Epidermal melanocyte (primary cell): ENCODE data around the gene NBPF12.
"Not testable (repeated sequence)": the region's sequence is repeated elsewhere in the genome, so short reads cannot be mapped to it uniquely, and the experiment has no call there.

Source experiments
- DNase-seq: peaks from one replicate; pipeline ENCODE4 v3.0.0; 2011; ENCODE audit warnings: low spot score; ENCODE audit not compliant: insufficient read length

NBPF12 gene

DNA sequence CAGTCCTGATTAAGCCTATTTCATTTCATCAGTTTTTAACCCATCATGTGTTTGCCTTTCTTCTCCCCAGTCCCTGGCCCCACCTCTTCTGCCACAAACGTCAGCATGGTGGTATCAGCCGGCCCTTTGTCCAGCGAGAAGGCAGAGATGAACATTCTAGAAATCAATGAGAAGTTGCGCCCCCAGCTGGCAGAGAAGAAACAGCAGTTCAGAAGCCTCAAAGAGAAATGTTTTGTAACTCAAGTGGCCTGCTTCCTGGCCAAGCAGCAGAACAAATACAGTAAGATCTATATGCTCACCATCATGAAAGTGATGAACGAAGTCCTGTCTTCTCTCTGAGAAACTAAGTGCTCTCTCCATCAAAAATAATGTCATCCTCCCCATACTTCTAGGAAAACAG is 34.6 kb downstream of the NBPF12 start:
- DNase-seq = not testable (repeated sequence)

GRCh38 chr1:146985855-146986254 is 47.7 kb downstream of the NBPF12 start:
- DNase-seq = not testable (repeated sequence)

DNA sequence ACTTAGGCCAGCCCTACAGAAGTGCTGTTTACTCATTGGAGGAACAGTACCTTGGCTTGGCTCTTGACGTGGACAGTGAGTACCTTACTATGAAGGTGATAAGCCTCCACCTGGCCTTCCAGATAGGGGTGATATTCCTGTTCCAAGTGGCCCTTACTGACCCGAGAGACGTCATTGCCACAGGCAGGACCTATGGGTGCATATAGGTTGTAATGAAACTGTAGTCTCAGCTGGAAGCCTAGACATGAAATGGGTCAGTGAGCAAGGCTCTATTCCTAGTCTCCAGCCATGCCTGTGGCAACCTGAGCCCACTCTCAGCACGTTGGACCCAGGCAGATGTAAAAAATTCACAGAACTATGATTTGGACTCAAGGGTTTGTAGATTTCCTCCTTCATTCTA is 48.3 kb downstream of the NBPF12 start:
- not testable (repeated sequence) for DNase-seq

GRCh38 chr1:146987502-146987901 is 49.4 kb downstream of the NBPF12 start:
- not testable (repeated sequence) for DNase-seq

DNA sequence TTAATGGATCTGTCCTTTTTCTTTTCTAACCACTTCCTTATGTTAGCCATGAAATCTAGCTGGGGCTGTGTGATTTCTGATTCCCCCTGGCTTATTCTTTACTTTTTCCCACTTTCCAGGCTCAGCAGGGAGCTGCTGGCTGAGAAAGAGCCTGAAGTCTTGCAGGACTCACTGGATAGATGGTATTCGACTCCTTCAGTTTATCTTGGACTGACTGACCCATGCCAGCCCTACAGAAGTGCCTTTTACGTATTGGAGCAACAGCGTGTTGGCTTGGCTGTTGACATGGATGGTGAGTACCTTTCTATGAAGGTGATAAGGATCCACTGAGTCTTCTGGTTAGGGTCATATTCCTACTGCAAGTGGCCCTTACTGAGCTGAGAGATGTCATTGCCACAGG is 51.3 kb downstream of the NBPF12 start:
- not testable (repeated sequence) for DNase-seq

- not testable (repeated sequence) for DNase-seq
Measured at GRCh38 chr1:147008495-147008894, 70.4 kb downstream of the NBPF12 start.

GRCh38 chr1:147026975-147027374 is 88.9 kb downstream of the NBPF12 start:
- DNase-seq = not testable (repeated sequence)

DNA sequence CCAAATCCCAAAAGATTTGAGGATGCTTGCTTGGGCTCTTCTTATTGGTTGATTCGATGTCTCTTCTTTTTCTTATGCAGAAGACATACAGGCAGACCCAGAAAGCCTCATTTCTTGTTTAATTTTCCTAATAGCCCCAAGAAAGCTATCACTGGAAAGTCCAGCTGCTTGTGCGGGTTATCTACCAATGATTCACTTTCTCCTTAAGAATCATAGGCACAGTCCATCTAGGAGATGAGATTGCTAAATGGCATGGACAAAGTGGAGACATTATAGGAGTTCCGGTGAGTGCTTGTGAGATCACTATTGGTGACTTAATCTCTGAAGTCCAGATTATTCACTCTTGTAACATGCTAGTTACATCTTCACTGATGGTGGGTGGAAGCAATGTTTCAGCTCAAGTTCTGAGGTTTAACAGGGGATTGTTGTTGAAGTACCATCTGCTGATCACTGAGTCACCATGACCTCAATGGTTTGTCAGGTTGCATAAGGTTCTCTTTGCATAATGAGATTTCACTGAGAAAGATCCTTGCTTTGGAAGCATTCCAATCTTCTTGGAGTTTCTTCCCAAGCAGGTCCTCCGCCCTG is 92.0 kb downstream of the NBPF12 start:
- not testable (repeated sequence) for DNase-seq

- no peak for DNase-seq
Measured at GRCh38 chr1:147039916-147040315, 101.8 kb downstream of the NBPF12 start.

DNA sequence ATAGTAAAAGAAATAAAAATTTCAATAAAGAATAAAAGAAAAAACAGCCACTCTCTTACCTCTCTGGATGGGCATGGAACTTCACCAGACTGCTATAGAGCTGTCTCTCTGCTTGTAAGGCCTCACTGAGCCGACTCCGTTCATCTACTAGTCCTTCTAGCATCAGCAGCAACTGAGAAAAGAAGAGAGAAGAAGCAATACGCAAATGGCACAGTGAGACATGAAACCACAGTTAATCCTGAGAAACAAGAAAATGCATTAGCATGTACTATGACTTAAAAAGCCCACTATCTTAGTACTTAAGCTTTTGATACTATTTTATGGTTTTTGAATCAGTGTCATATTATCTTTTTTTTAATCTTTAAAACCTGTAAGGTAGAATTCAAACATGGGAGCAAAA is 104.8 kb downstream of the NBPF12 start:
- DNase-seq = not testable (repeated sequence)

DNA sequence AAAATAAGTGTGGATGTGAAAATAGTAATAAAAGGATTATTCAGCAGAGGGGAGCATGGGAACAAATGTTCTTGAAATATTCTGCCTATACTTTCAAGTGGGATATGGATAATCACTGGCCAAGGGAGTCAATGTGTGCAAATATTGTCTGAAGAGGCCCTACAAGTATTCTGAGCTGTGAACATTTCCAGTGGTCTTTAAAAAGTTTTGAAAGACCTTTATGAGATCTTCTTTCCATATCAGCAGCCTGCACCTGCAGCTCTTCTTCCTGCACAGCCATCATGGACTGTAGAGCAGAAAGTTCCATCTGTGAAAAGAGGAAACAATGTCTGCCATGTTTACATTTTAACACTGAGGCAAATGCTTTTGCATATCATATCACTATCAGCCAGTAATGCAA is 106.4 kb downstream of the NBPF12 start:
- DNase-seq = not testable (repeated sequence)
